Left colon (tissue), 2 donors: Measurements from ENCODE around the gene ANKRD31. TPM values are rescaled to one million over a fixed set of nuclear protein-coding genes. Genes with fewer than 3 reads are reported as not detected.

ENCODE experiments used
- ATAC-seq: fragments of 200-7000 bp; cut with Tn5 transposase; one replicate; pipeline ENCODE4 v1.9.1; 2020; ENCODE audit warnings: mild to moderate bottlenecking, moderate library complexity
- DNase-seq, 2 donors: peaks; one replicate each; pipeline ENCODE4 v3.0.0-alpha.2; 2020
- intact Hi-C, 2 donors: fragments of 100-400 bp; cut with DNase I in 1 of 2; cut with micrococcal nuclease in 1 of 2; formaldehyde crosslinking; loops; one replicate each; pipeline versions ENCODE4 v1.11.2 to v1.14.0; 2022; cut with DNase I, micrococcal nuclease
- total RNA-seq, 2 donors: library from RNA; stranded (reverse); fragmentation: NEBNext Ultra II Directional; extraction: Animal tissue kit (Norgen Biotek cat#: 25700); gene quantifications; one replicate each; pipeline ENCODE4 v1.2.1, GENCODE V29; 2021
- donor health status: DM: no; HTN: no; CAD: no.
- donor health status: DM: yes; HTN: yes; CAD: no.

Gene ANKRD31
- total RNA-seq, 2 donors from 2014 or later = 0.11 TPM; not detected in 1

- intact Hi-C loops = loop anchor here in 1 of 2 donors (10.0 kb wide), 1 partner anchor 286 kb away; the partner anchor contains the start of genes GFM2 and NSA2
- DNase-seq (no peak), ATAC-seq (no peak)
These were observed 186.3 kb downstream of the ANKRD31 start for GRCh38 chr5:75050415-75050814.

- intact Hi-C loops = loop anchor here in 1 of 2 donors (10.0 kb wide), 1 partner anchor 285 kb away; the partner anchor contains the start of genes GFM2 and NSA2
- peak; percentile 61 for ATAC-seq
- DNase-seq = peak; percentile 73 to 74
These were observed 187.0 kb downstream of the ANKRD31 start for GRCh38 chr5:75049456-75050351.

- DNase-seq = no peak
- intact Hi-C loops = no loop called here
- no peak for ATAC-seq
These were observed 188.2 kb downstream of the ANKRD31 start for GRCh38 chr5:75048457-75048953.

GRCh38 chr5:75047356-75047755, 189.3 kb downstream of the ANKRD31 start:
- no peak for ATAC-seq
- intact Hi-C loops = no loop called here
- no peak for DNase-seq

GRCh38 chr5:75046366-75047142, 190.1 kb downstream of the ANKRD31 start:
- no peak for DNase-seq
- ATAC-seq = no peak
- intact Hi-C loops = no loop called here

GRCh38 chr5:75045071-75045470, 191.6 kb downstream of the ANKRD31 start:
- no peak for DNase-seq
- intact Hi-C loops = no loop called here
- no peak for ATAC-seq

- intact Hi-C loops = no loop called here
- no peak for ATAC-seq
- no peak for DNase-seq
These were observed 192.3 kb downstream of the ANKRD31 start for GRCh38 chr5:75044406-75044805.

- no peak for DNase-seq
- ATAC-seq = no peak
These were observed 192.9 kb downstream of the ANKRD31 start for GRCh38 chr5:75043633-75044264.

GRCh38 chr5:75042522-75042921, 194.2 kb downstream of the ANKRD31 start:
- ATAC-seq (no peak), DNase-seq (no peak)
- intact Hi-C loops = no loop called here

More at GRCh38 chr5:75043633-75044264, 192.9 kb downstream of the ANKRD31 start:
- intact Hi-C loops = no loop called here

- intact Hi-C loops = no loop called here
- ATAC-seq (no peak), DNase-seq (no peak)
These were observed 195.7 kb downstream of the ANKRD31 start for GRCh38 chr5:75040973-75041372.

GRCh38 chr5:75037106-75037505, 199.6 kb downstream of the ANKRD31 start:
- intact Hi-C loops = no loop called here
- DNase-seq (no peak), ATAC-seq (peak; percentile 76)

GRCh38 chr5:75034137-75034739, 202.4 kb downstream of the ANKRD31 start:
- peak in 1 of 2 donors; percentile 20 for DNase-seq
- ATAC-seq = peak; percentile 91
- intact Hi-C loops = no loop called here

GRCh38 chr5:75031366-75031765, 205.3 kb downstream of the ANKRD31 start:
- intact Hi-C loops = no loop called here
- DNase-seq (no peak), ATAC-seq (no peak)

GRCh38 chr5:75028090-75028489, 208.6 kb downstream of the ANKRD31 start:
- intact Hi-C loops = no loop called here

GRCh38 chr5:75023368-75024159, 213.1 kb downstream of the ANKRD31 start:
- intact Hi-C loops = no loop called here
- DNase-seq (no peak), ATAC-seq (peak; percentile 95)

More at GRCh38 chr5:75028090-75028489, 208.6 kb downstream of the ANKRD31 start:
- ATAC-seq (no peak), DNase-seq (no peak)

- intact Hi-C loops = no loop called here
- DNase-seq (no peak), ATAC-seq (no peak)
These were observed 214.9 kb downstream of the ANKRD31 start for GRCh38 chr5:75021800-75022199.

- DNase-seq = no peak
- no peak for ATAC-seq
- intact Hi-C loops = no loop called here
These were observed 215.5 kb downstream of the ANKRD31 start for GRCh38 chr5:75021219-75021618.
